ENCODE data around the gene ABLIM3. TPM values are rescaled to one million over a fixed set of nuclear protein-coding genes. Genes with fewer than 3 reads are reported as not detected.

Gene ABLIM3
- total RNA-seq, 4 donors from 2014 or later, result 14.8 to 50.7 (median 25.4) TPM

- no peak for ATAC-seq
- H3K4me1 ChIP-seq, result peaks cover 0 to 56% (median 12%) of the 10 kb centered on the region in 3 donors
- no peak overlapping the region for H3K4me3 ChIP-seq
- no peaks in the 10 kb centered on the region for H3K36me3 ChIP-seq
- peak overlapping the region in 3 of 4 donors; percentile 46 to 73 (median 70) for H3K27ac ChIP-seq
- H3K9me3 ChIP-seq, result no peaks in the 10 kb centered on the region
- WGBS, 2 donors (ENCODE audit: low coverage in 1 of 2), result 80 to 89% methylated on average over 3 to 6 of the region's 6 CpGs
- no peaks in the 10 kb centered on the region for H3K27me3 ChIP-seq
- no peak for TF ChIP-seq CTCF (IDR thresholded peaks at IDR 0.05)
- no peak for TF ChIP-seq POLR2AphosphoS5 (IDR thresholded peaks at IDR 0.05)
- no peak for TF ChIP-seq EP300 (IDR thresholded peaks at IDR 0.05)
- no peak for TF ChIP-seq POLR2A (IDR thresholded peaks at IDR 0.05)
Observed at GRCh38 chr5:149172709-149173505, 31.6 kb downstream of the ABLIM3 start.

- H3K4me1 ChIP-seq, result peaks cover 0 to 62% (median 12%) of the 10 kb centered on the region in 3 donors
- WGBS, 2 donors (ENCODE audit: low coverage in 1 of 2), result 84 to 91% methylated on average over 3 of the region's 3 CpGs
- peak overlapping the region; percentile 63 to 77 (median 71) for H3K27ac ChIP-seq
- H3K9me3 ChIP-seq, result no peaks in the 10 kb centered on the region
- H3K36me3 ChIP-seq, result no peaks in the 10 kb centered on the region
- no peaks in the 10 kb centered on the region for H3K27me3 ChIP-seq
- no peak for ATAC-seq
- TF ChIP-seq POLR2A (IDR thresholded peaks at IDR 0.05) (no peak), CTCF (IDR thresholded peaks at IDR 0.05) (no peak), POLR2AphosphoS5 (IDR thresholded peaks at IDR 0.05) (no peak), EP300 (IDR thresholded peaks at IDR 0.05) (no peak)
- no peak overlapping the region for H3K4me3 ChIP-seq
Observed at GRCh38 chr5:149174847-149175234, 33.5 kb downstream of the ABLIM3 start.

GRCh38 chr5:149175346-149176105 lies 34.2 kb downstream of the ABLIM3 start:
- peak overlapping the region; percentile 63 to 77 (median 71) for H3K27ac ChIP-seq
- no peaks in the 10 kb centered on the region for H3K36me3 ChIP-seq
- TF ChIP-seq EP300 (IDR thresholded peaks at IDR 0.05), result no peak
- no peak for TF ChIP-seq CTCF (IDR thresholded peaks at IDR 0.05)
- peak; percentile 9 for TF ChIP-seq POLR2AphosphoS5 (IDR thresholded peaks at IDR 0.05)
- TF ChIP-seq POLR2A (IDR thresholded peaks at IDR 0.05), result no peak
- 34 to 66% methylated on average over 4 to 6 of the region's 12 CpGs for WGBS, 2 donors (ENCODE audit: low coverage in 1 of 2)
- no peaks in the 10 kb centered on the region for H3K9me3 ChIP-seq
- peaks cover 0 to 62% (median 12%) of the 10 kb centered on the region in 3 donors for H3K4me1 ChIP-seq
- H3K4me3 ChIP-seq, result no peak overlapping the region
- no peaks in the 10 kb centered on the region for H3K27me3 ChIP-seq
- ATAC-seq, result peak; percentile 65

GRCh38 chr5:149177339-149177843 lies 36.1 kb downstream of the ABLIM3 start:
- H3K4me3 ChIP-seq, result no peak overlapping the region
- no peaks in the 10 kb centered on the region for H3K27me3 ChIP-seq
- H3K9me3 ChIP-seq, result no peaks in the 10 kb centered on the region
- peak overlapping the region in 1 of 4 donors; percentile 73 for H3K27ac ChIP-seq
- H3K4me1 ChIP-seq, result peaks cover 0 to 59% (median 12%) of the 10 kb centered on the region in 3 donors
- no peaks in the 10 kb centered on the region for H3K36me3 ChIP-seq
- ATAC-seq, result no peak
- TF ChIP-seq POLR2A (IDR thresholded peaks at IDR 0.05), result no peak

- Histone ChIP-seq H3K4me1 (peaks cover 0 to 53% (median 12%) of the 10 kb centered on the region in 3 donors), H3K27ac (peak overlapping the region in 2 of 4 donors; percentile 15 to 29), H3K27me3 (no peaks in the 10 kb centered on the region), H3K4me3 (no peak overlapping the region), H3K9me3 (no peaks in the 10 kb centered on the region), H3K36me3 (no peaks in the 10 kb centered on the region)
- TF ChIP-seq POLR2AphosphoS5 (IDR thresholded peaks at IDR 0.05) (no peak), CTCF (IDR thresholded peaks at IDR 0.05) (no peak), EP300 (IDR thresholded peaks at IDR 0.05) (no peak), POLR2A (IDR thresholded peaks at IDR 0.05) (no peak)
- ATAC-seq, result no peak
- WGBS, 2 donors (ENCODE audit: low coverage in 1 of 2), result 78 to 83% methylated on average over 1 to 5 of the region's 8 CpGs
Observed at GRCh38 chr5:149177911-149178565, 36.7 kb downstream of the ABLIM3 start.

Measured in gastroesophageal sphincter (tissue), 4 donors.